ENCODE measurements around the gene G6PC3. TPM values are rescaled to one million over a fixed set of nuclear protein-coding genes. Genes with fewer than 3 reads are reported as not detected.

Gene G6PC3
- total RNA-seq, 6 experiments from 2014 or later, result 5.9 to 24.2 (median 9.9) TPM

DNA sequence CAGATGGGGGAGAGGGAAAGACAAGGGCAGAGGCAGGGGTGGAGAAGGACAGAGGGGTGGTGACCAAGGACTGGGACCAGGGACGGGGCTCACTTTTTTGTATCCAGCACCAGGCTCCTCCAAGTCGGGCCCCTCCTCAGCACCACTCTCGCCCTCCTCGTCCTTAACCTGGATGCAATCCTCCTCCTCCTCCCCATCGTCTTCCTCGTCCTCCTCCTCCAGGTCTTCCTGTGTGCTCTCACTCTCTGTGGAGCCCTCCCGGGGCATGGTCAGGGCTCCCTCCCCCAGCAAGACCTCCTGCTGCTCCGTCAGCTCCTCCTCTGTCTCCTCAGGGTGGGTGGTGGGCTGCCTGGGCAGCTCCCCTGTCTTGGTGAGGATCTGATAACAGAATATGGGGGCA is 16.8 kb downstream of the G6PC3 start:
- Histone ChIP-seq H3K4me3 (no peak overlapping the region), H3K36me3 (peaks cover 0 to 34% (median 5%) of the 10 kb centered on the region in 4 donors), H3K27ac (no peak overlapping the region), H3K9me3 (no peaks in the 10 kb centered on the region), H3K27me3 (no peaks in the 10 kb centered on the region), H3K4me1 (no peaks in the 10 kb centered on the region)
- ATAC-seq (no peak), DNase-seq (no peak)
- TF ChIP-seq, protein P1, sequence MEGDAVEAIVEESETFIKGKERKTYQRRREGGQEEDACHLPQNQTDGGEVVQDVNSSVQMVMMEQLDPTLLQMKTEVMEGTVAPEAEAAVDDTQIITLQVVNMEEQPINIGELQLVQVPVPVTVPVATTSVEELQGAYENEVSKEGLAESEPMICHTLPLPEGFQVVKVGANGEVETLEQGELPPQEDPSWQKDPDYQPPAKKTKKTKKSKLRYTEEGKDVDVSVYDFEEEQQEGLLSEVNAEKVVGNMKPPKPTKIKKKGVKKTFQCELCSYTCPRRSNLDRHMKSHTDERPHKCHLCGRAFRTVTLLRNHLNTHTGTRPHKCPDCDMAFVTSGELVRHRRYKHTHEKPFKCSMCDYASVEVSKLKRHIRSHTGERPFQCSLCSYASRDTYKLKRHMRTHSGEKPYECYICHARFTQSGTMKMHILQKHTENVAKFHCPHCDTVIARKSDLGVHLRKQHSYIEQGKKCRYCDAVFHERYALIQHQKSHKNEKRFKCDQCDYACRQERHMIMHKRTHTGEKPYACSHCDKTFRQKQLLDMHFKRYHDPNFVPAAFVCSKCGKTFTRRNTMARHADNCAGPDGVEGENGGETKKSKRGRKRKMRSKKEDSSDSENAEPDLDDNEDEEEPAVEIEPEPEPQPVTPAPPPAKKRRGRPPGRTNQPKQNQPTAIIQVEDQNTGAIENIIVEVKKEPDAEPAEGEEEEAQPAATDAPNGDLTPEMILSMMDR (IDR thresholded peaks at IDR 0.05), result no peak
- TF ChIP-seq POLR2A (IDR thresholded peaks at IDR 0.05), result no peak
- WGBS (ENCODE audit: insufficient coverage, low coverage, low lambda C conversion rate, missing lambda C conversion rate), result 81% methylated on average over 3 of the region's 8 CpGs
- intact Hi-C loops (cut with DNase I), result no loop called here

DNA sequence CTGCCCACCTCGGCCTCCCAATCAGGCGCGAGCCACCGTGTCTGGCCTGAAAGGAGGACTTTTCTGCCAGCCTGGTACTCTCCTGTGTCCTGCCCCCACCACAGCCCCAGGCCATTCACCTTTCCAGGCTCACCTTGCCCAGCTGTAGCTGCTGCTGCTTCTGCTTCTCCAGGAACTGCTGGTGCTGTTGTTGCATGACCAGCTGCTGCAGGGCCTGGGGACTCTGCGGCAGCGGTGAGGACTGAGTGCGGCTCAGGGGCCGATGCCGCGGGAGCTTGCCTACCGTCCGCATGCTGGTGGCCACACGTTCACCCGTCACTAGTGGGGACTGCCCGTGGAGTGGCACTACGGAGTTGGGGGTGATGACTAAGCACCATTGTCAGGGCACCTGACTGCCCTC is 17.7 kb downstream of the G6PC3 start:
- TF ChIP-seq, protein P1 (IDR thresholded peaks at IDR 0.05), result no peak
- TF ChIP-seq POLR2A (IDR thresholded peaks at IDR 0.05), result no peak
- ATAC-seq (no peak), DNase-seq (no peak)
- no peaks in the 10 kb centered on the region for H3K9me3 ChIP-seq
- peaks cover 0 to 37% (median under 1%) of the 10 kb centered on the region in 4 donors for H3K36me3 ChIP-seq
- H3K27me3 ChIP-seq, result no peaks in the 10 kb centered on the region
- 80% methylated on average over 3 of the region's 16 CpGs for WGBS (ENCODE audit: insufficient coverage, low coverage, low lambda C conversion rate, missing lambda C conversion rate)
- intact Hi-C loops (cut with DNase I), result no loop called here
- no peak overlapping the region for H3K27ac ChIP-seq
- no peaks in the 10 kb centered on the region for H3K4me1 ChIP-seq
- no peak overlapping the region for H3K4me3 ChIP-seq

DNA sequence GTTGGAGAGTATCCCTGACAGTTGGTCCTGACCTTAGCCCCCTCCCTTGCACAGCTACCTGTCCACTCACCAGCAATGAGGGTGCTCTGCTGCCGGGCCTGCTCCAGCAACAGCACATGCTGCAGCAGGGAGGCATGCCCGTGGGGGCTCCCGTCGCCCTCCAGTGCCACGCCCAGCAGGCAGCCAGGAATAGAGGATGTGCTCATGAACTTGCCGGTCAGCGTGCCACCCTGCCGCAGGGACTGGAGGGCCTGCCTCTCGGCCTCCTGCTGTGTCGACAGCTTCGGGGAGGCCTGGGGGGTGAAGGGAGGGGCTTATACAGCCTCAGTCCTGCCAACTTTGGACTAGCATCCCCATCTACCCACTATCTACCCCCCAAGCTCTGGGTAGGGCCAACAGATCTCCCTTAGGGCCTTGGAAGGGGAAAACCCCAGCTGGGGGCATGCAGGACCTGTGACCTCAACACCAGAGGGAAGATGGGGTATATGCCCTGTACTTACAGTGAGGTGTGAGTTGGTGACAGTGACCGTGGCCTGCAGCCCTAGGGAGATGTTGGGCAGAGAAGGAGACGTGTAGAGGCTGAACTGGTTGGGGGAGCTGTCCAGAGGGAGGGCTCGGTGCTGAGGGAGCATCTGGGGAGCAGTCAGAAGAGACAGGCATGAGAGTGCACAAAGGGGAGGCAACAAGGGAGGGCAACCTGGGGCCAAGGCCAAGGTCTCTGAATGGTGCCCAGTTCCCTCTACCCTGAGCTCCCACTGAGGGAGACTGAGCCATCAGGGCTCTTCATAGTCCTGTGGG is 20.9 kb downstream of the G6PC3 start:
- intact Hi-C loops (cut with DNase I), result no loop called here
- no peak overlapping the region for H3K4me3 ChIP-seq
- H3K36me3 ChIP-seq, result peaks cover 0 to 34% (median 0%) of the 10 kb centered on the region in 4 donors
- DNase-seq, result no peak
- TF ChIP-seq POLR2A (IDR thresholded peaks at IDR 0.05), result no peak
- TF ChIP-seq, protein P1 (IDR thresholded peaks at IDR 0.05), result no peak
- H3K27me3 ChIP-seq, result no peaks in the 10 kb centered on the region
- H3K4me1 ChIP-seq, result peaks cover 0 to 8% (median 3%) of the 10 kb centered on the region in 4 donors
- no peak for ATAC-seq
- WGBS (ENCODE audit: insufficient coverage, low coverage, low lambda C conversion rate, missing lambda C conversion rate), result 75% methylated on average over 5 of the region's 14 CpGs
- H3K27ac ChIP-seq, result no peak overlapping the region
- no peaks in the 10 kb centered on the region for H3K9me3 ChIP-seq

DNA sequence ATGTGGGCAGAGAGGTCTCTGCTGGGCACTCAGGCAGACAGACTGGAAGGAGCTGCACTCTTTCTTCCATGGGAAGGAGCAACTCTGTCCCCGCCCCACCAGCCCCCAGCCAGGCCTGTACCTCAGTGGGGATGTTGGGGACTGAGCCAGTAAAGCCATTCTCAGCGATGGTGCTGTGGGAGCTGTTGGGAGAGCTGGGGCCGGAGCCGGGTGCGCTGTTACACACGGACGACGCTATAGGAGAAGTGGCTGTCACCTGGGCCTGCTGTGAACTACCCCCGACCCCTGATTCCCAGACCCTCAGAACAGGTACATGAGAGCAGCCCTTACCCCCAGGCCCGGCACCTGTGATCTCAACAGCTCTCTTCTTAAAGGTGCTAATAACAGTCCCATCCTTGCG is 21.5 kb downstream of the G6PC3 start:
- WGBS (ENCODE audit: insufficient coverage, low coverage, low lambda C conversion rate, missing lambda C conversion rate), result 95% methylated on average over 2 of the region's 11 CpGs
- intact Hi-C loops (cut with DNase I), result no loop called here
- H3K27me3 ChIP-seq, result no peaks in the 10 kb centered on the region
- ATAC-seq, result no peak
- no peaks in the 10 kb centered on the region for H3K9me3 ChIP-seq
- no peak for TF ChIP-seq POLR2A (IDR thresholded peaks at IDR 0.05)
- TF ChIP-seq, protein P1 (IDR thresholded peaks at IDR 0.05), result no peak
- H3K4me3 ChIP-seq, result no peak overlapping the region
- DNase-seq, result no peak
- peaks cover 0 to 34% (median 0%) of the 10 kb centered on the region in 4 donors for H3K36me3 ChIP-seq
- H3K27ac ChIP-seq, result no peak overlapping the region
- peaks cover 0 to 14% (median 7%) of the 10 kb centered on the region in 4 donors for H3K4me1 ChIP-seq
